T-helper 1 cell treated with Interleukin-12 subunit alpha and Interleukin-12 subunit beta and Interleukin-4 antibody, amounts not matched to agents 30 μg/mL and 1 μg/mL, for 36 hours (primary cell): ENCODE results near the gene FAH.

Experiments used
- H3K27ac Mint-ChIP-seq: one replicate; pipeline ENCODE4 v1.8.0; 2021; ENCODE audit warnings: mild to moderate bottlenecking, mixed read lengths
- H3K27me3 Mint-ChIP-seq: one replicate; pipeline ENCODE4 v1.8.0; 2021; ENCODE audit warnings: low read depth, mixed read lengths
- H3K36me3 Mint-ChIP-seq: one replicate; pipeline ENCODE4 v1.8.0; 2021; ENCODE audit warnings: low read depth, mixed read lengths
- H3K4me1 Mint-ChIP-seq: one replicate; pipeline ENCODE4 v1.8.0; 2021; ENCODE audit warnings: low read depth, mixed read lengths
- H3K4me3 Mint-ChIP-seq: one replicate; pipeline ENCODE4 v1.8.0; 2021; ENCODE audit warnings: mild to moderate bottlenecking, moderate library complexity, mixed read lengths
- H3K9me3 Mint-ChIP-seq: one replicate; pipeline ENCODE4 v1.8.0; 2021; ENCODE audit warnings: mixed read lengths

FAH gene

GRCh38 chr15:80207887-80208286, 55.1 kb downstream of the FAH start:
- Mint-ChIP-seq H3K27ac (no peak overlapping the region), H3K36me3 (no peaks in the 10 kb centered on the region), H3K27me3 (peaks cover 39% of the 10 kb centered on the region)

GRCh38 chr15:80208758-80209734, 56.2 kb downstream of the FAH start:
- no peaks in the 10 kb centered on the region for H3K9me3 Mint-ChIP-seq
- no peak overlapping the region for H3K27ac Mint-ChIP-seq
- H3K27me3 Mint-ChIP-seq: peaks cover 45% of the 10 kb centered on the region
- no peaks in the 10 kb centered on the region for H3K36me3 Mint-ChIP-seq
- H3K4me3 Mint-ChIP-seq: no peak overlapping the region
- H3K4me1 Mint-ChIP-seq: no peaks in the 10 kb centered on the region

More at GRCh38 chr15:80207887-80208286, 55.1 kb downstream of the FAH start:
- H3K4me3 Mint-ChIP-seq: no peak overlapping the region
- H3K9me3 Mint-ChIP-seq: no peaks in the 10 kb centered on the region
- no peaks in the 10 kb centered on the region for H3K4me1 Mint-ChIP-seq

- peaks cover 41% of the 10 kb centered on the region for H3K27me3 Mint-ChIP-seq
- no peaks in the 10 kb centered on the region for H3K9me3 Mint-ChIP-seq
- H3K4me1 Mint-ChIP-seq: no peaks in the 10 kb centered on the region
- H3K4me3 Mint-ChIP-seq: no peak overlapping the region
- H3K36me3 Mint-ChIP-seq: no peaks in the 10 kb centered on the region
- H3K27ac Mint-ChIP-seq: no peak overlapping the region
Observed at GRCh38 chr15:80210611-80211573, 58.1 kb downstream of the FAH start.

GRCh38 chr15:80211976-80212375, 59.2 kb downstream of the FAH start:
- no peaks in the 10 kb centered on the region for H3K9me3 Mint-ChIP-seq
- peaks cover 32% of the 10 kb centered on the region for H3K27me3 Mint-ChIP-seq
- H3K36me3 Mint-ChIP-seq: no peaks in the 10 kb centered on the region
- no peak overlapping the region for H3K27ac Mint-ChIP-seq
- H3K4me1 Mint-ChIP-seq: no peaks in the 10 kb centered on the region
- H3K4me3 Mint-ChIP-seq: no peak overlapping the region

GRCh38 chr15:80214910-80215309, 62.1 kb downstream of the FAH start:
- H3K4me1 Mint-ChIP-seq: no peaks in the 10 kb centered on the region
- no peaks in the 10 kb centered on the region for H3K9me3 Mint-ChIP-seq
- peaks cover 17% of the 10 kb centered on the region for H3K27me3 Mint-ChIP-seq
- no peak overlapping the region for H3K27ac Mint-ChIP-seq
- no peaks in the 10 kb centered on the region for H3K36me3 Mint-ChIP-seq
- no peak overlapping the region for H3K4me3 Mint-ChIP-seq

- Mint-ChIP-seq H3K4me3 (no peak overlapping the region), H3K27ac (no peak overlapping the region), H3K27me3 (peaks cover 13% of the 10 kb centered on the region), H3K36me3 (no peaks in the 10 kb centered on the region), H3K4me1 (no peaks in the 10 kb centered on the region), H3K9me3 (no peaks in the 10 kb centered on the region)
Observed at GRCh38 chr15:80216141-80216540, 63.3 kb downstream of the FAH start.

GRCh38 chr15:80216911-80217310, 64.1 kb downstream of the FAH start:
- Mint-ChIP-seq H3K27me3 (peaks cover 10% of the 10 kb centered on the region), H3K9me3 (no peaks in the 10 kb centered on the region), H3K36me3 (no peaks in the 10 kb centered on the region), H3K27ac (no peak overlapping the region), H3K4me3 (no peak overlapping the region), H3K4me1 (no peaks in the 10 kb centered on the region)

- no peak overlapping the region for H3K27ac Mint-ChIP-seq
- H3K4me3 Mint-ChIP-seq: no peak overlapping the region
- peaks cover 9% of the 10 kb centered on the region for H3K27me3 Mint-ChIP-seq
- H3K36me3 Mint-ChIP-seq: no peaks in the 10 kb centered on the region
- H3K4me1 Mint-ChIP-seq: no peaks in the 10 kb centered on the region
- no peaks in the 10 kb centered on the region for H3K9me3 Mint-ChIP-seq
Observed at GRCh38 chr15:80217327-80217900, 64.6 kb downstream of the FAH start.

- Mint-ChIP-seq H3K27ac (no peak overlapping the region), H3K4me1 (no peaks in the 10 kb centered on the region), H3K36me3 (no peaks in the 10 kb centered on the region), H3K27me3 (no peaks in the 10 kb centered on the region), H3K9me3 (no peaks in the 10 kb centered on the region), H3K4me3 (no peak overlapping the region)
Observed at GRCh38 chr15:80219955-80220354, 67.2 kb downstream of the FAH start.

GRCh38 chr15:80228959-80229610, 76.3 kb downstream of the FAH start:
- H3K27ac Mint-ChIP-seq: no peak overlapping the region
- H3K4me3 Mint-ChIP-seq: no peak overlapping the region
- H3K9me3 Mint-ChIP-seq: no peaks in the 10 kb centered on the region
- no peaks in the 10 kb centered on the region for H3K36me3 Mint-ChIP-seq
- peaks cover 42% of the 10 kb centered on the region for H3K27me3 Mint-ChIP-seq
- H3K4me1 Mint-ChIP-seq: no peaks in the 10 kb centered on the region

- H3K27me3 Mint-ChIP-seq: peaks cover 36% of the 10 kb centered on the region
- H3K27ac Mint-ChIP-seq: no peak overlapping the region
- H3K4me3 Mint-ChIP-seq: no peak overlapping the region
- H3K4me1 Mint-ChIP-seq: no peaks in the 10 kb centered on the region
- H3K9me3 Mint-ChIP-seq: no peaks in the 10 kb centered on the region
- no peaks in the 10 kb centered on the region for H3K36me3 Mint-ChIP-seq
Observed at GRCh38 chr15:80231371-80231770, 78.6 kb downstream of the FAH start.

- Mint-ChIP-seq H3K9me3 (no peaks in the 10 kb centered on the region), H3K27me3 (peaks cover 17% of the 10 kb centered on the region), H3K4me3 (no peak overlapping the region), H3K27ac (no peak overlapping the region), H3K4me1 (no peaks in the 10 kb centered on the region), H3K36me3 (no peaks in the 10 kb centered on the region)
Observed at GRCh38 chr15:80233581-80233980, 80.8 kb downstream of the FAH start.

GRCh38 chr15:80234883-80235282, 82.1 kb downstream of the FAH start:
- Mint-ChIP-seq H3K4me1 (no peaks in the 10 kb centered on the region), H3K36me3 (no peaks in the 10 kb centered on the region), H3K27me3 (peaks cover 10% of the 10 kb centered on the region), H3K9me3 (no peaks in the 10 kb centered on the region), H3K27ac (no peak overlapping the region), H3K4me3 (no peak overlapping the region)
